ENCODE results near the gene CLDN4.
"Not testable (repeated sequence)": the region's sequence is repeated elsewhere in the genome, so short reads cannot be mapped to it uniquely, and the experiment has no call there.

CLDN4 gene

DNA sequence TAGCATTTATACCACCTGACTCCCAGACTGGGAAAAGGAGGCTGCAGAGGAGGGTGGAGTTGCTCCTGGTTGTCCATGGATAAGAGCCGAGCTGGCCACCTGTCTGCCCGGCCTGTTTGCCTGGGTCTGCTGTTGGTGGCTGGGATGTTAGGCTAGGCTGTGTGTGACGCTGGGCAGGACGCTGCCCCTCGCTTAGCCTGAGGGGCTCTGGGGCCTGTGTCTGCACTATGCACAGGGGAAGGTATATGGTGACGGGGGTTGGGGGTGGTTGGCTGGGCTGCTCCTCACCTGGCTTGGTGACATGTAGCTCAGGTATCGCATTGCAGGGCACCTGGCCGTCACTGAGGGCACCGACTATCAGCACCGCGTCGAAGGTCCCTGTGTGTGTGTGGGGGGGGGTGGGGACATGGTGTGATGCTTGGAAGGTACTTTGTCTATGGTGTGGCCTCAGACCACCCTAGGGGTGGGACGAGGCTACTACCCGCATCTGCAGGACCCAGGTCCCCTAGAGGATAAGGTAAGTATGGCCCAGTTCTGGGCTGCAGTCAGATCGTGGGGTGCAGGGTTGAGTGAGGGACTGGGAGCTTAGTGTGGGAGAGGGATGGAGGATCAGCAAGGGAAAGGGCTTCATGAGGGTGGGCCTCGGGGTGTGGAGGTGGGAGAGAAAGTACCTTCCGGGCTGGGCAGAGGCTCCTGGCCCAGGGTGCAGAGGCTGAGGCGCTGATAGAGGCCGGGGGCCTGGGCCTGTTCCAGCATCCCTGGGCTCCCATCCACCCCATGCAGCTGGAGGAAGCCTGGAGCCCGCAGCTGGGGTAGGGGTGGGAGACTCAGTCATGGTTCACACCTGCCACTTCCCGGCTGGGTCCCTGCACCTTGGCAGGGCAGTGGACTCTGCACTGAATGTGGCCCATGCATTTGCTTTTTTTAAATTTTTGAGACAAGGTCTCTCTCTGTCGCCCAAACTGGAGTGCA lies 9.2 kb downstream of the CLDN4 start:
- in situ Hi-C loops (cut with MboI; ENCODE audit: low pct_unique_long_range_greater_than_20kb, low sequenced_read_pairs), result no loop called here

GRCh38 chr7:73840715-73841379 lies 10.1 kb downstream of the CLDN4 start:
- in situ Hi-C loops (cut with MboI; ENCODE audit: low pct_unique_long_range_greater_than_20kb, low sequenced_read_pairs), result no loop called here

More for the DNA sequence above, 9.2 kb downstream of the CLDN4 start:
- no peak for DNase-seq

DNA sequence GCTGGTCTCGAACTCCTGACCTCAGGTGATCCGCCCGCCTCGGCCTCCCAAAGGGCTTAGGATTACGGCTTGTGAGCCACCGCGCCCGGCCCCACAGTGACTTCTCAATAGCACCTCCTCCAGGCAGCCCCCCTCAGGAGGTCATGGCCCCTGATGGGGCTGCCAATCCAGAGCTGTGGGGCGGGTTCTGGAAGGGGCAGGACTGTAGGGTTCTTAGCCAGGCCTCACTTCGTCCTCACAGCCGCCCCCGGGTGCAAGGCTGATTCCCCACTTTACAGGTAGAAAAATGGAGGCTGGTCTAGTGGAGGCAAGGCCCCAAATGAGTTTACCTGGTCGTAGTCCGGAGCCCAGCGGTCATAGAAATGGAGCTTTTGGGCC lies 10.9 kb downstream of the CLDN4 start:
- in situ Hi-C loops (cut with MboI; ENCODE audit: low pct_unique_long_range_greater_than_20kb, low sequenced_read_pairs), result no loop called here
- DNase-seq, result no peak

More at GRCh38 chr7:73840715-73841379, 10.1 kb downstream of the CLDN4 start:
- no peak for DNase-seq

GRCh38 chr7:73842067-73842976 lies 11.5 kb downstream of the CLDN4 start, which contains the start of gene METTL27:
Gene METTL27, minus strand, starts transcription at chr7:73842516. Its CDS starts 376 bp downstream, at chr7:73842140.
- DNase-seq, result peak; percentile 94
- in situ Hi-C loops (cut with MboI; ENCODE audit: low pct_unique_long_range_greater_than_20kb, low sequenced_read_pairs), result no loop called here

DNA sequence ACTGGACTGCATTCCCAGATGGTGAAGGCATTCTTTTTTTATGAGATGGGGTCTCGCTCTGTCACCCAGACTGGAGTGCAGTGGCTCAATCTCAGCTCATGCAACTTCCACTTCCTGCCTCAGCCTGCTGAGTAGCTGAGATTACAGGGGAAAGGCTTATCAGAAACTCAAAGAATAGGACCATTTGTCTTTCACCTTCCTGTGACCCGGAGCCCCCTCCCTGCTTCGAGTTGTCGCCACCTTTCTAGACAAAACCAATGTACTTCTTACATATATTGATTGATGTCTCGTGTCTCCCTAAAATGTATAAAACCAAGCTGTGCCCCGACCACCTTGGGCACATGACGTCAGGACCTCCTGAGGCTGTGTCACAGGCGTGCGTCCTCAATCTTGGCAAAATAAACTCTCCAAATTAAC lies 13.3 kb downstream of the CLDN4 start:
- in situ Hi-C loops (cut with MboI; ENCODE audit: low pct_unique_long_range_greater_than_20kb, low sequenced_read_pairs), result no loop called here
- DNase-seq, result no peak

GRCh38 chr7:73844848-73845460 lies 14.2 kb downstream of the CLDN4 start:
- in situ Hi-C loops (cut with MboI; ENCODE audit: low pct_unique_long_range_greater_than_20kb, low sequenced_read_pairs), result no loop called here
- no peak for DNase-seq

- in situ Hi-C loops (cut with MboI; ENCODE audit: low pct_unique_long_range_greater_than_20kb, low sequenced_read_pairs); DNase-seq: not testable (repeated sequence)
Measured at GRCh38 chr7:73845701-73846195, 15.0 kb downstream of the CLDN4 start.

DNA sequence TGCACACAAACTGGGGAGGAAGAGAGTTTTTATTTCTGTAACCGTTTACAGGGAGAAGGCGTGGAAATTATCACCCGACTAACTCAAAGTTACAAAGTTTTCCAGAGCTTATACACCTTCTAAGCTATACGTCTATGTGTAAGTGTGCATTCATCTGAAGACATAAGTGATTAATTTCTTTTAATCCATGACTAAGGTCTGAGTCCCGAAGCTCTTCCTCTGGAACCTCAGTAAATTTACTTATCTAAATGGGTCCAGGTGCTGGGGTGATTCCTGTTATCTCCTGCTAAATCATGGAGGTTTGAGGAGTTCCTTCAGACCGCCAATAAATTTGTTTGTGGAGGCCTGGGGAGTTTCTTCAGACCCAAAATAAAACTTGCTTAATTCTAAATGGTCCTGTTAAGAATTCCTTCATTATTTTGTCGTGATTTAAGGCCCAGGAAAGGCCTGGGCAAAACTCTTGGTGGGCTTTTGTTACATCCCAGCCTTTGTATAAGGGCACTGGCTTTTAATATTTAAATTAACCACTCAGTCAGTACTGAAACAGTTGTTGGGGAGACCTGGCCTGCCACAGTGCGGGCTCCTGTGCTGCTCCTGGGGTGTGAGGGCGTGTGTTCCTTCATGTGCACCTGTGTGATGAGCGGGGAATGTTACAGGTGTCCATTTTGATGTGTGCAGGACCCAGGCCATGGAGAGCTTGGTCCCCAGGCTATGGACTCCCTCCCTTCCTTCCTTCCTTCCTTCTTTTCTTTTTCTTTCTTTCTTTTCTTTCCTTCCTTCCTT lies 17.3 kb downstream of the CLDN4 start:
- DNase-seq, result no peak
- in situ Hi-C loops (cut with MboI; ENCODE audit: low pct_unique_long_range_greater_than_20kb, low sequenced_read_pairs), result no loop called here

DNA sequence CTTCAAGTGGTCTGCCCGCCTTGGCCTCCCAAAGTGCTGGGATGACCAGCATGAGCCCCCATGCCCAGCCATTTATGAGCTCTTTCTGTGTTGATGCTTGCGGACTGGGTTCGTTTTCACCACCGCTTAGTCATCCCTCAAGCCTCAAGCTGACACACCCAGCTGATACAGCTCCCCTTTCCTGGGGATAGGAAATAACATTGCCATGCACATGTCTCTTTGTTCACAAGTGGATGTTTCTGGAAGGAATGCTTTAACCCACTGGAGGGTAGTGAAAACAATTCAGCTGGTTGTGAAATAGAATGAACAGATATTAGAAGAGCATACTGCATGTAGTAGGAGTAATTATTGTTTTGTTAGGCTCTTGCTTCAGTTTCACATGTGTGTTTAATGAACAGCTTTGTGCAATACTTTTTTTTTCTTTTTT lies 20.0 kb downstream of the CLDN4 start:
- DNase-seq, result no peak
- in situ Hi-C loops (cut with MboI; ENCODE audit: low pct_unique_long_range_greater_than_20kb, low sequenced_read_pairs), result loop anchor here (25.0 kb wide), 1 partner anchor 337 kb away; no protein-coding TSS in a partner anchor

GRCh38 chr7:73851410-73852338 lies 20.9 kb downstream of the CLDN4 start:
- DNase-seq, result peak; percentile 78
- in situ Hi-C loops (cut with MboI; ENCODE audit: low pct_unique_long_range_greater_than_20kb, low sequenced_read_pairs), result loop anchor here (25.0 kb wide), 1 partner anchor 336 kb away; no protein-coding TSS in a partner anchor

GRCh38 chr7:73852500-73852899 lies 21.7 kb downstream of the CLDN4 start:
- no peak for DNase-seq
- in situ Hi-C loops (cut with MboI; ENCODE audit: low pct_unique_long_range_greater_than_20kb, low sequenced_read_pairs), result loop anchor here (25.0 kb wide), 1 partner anchor 335 kb away; no protein-coding TSS in a partner anchor

GRCh38 chr7:73856941-73857340 lies 26.1 kb downstream of the CLDN4 start:
- in situ Hi-C loops (cut with MboI; ENCODE audit: low pct_unique_long_range_greater_than_20kb, low sequenced_read_pairs), result loop anchor here (25.0 kb wide), 1 partner anchor 330 kb away; no protein-coding TSS in a partner anchor
- no peak for DNase-seq

- in situ Hi-C loops (cut with MboI; ENCODE audit: low pct_unique_long_range_greater_than_20kb, low sequenced_read_pairs), result loop anchor here (25.0 kb wide), 1 partner anchor 328 kb away; no protein-coding TSS in a partner anchor
Measured at GRCh38 chr7:73858807-73859206, 28.0 kb downstream of the CLDN4 start.

GRCh38 chr7:73860859-73861258 lies 30.1 kb downstream of the CLDN4 start, which contains the start of gene TMEM270:
Gene TMEM270, plus strand, starts transcription at chr7:73861159. Its CDS starts 36 bp downstream, at chr7:73861195.
- no peak for DNase-seq
- in situ Hi-C loops (cut with MboI; ENCODE audit: low pct_unique_long_range_greater_than_20kb, low sequenced_read_pairs), result loop anchor here (25.0 kb wide), 1 partner anchor 326 kb away; no protein-coding TSS in a partner anchor

More at GRCh38 chr7:73858807-73859206, 28.0 kb downstream of the CLDN4 start:
- no peak for DNase-seq

- in situ Hi-C loops (cut with MboI; ENCODE audit: low pct_unique_long_range_greater_than_20kb, low sequenced_read_pairs), result loop anchor here (25.0 kb wide), 1 partner anchor 326 kb away; no protein-coding TSS in a partner anchor
Measured at GRCh38 chr7:73861305-73861704, 30.5 kb downstream of the CLDN4 start.

More at GRCh38 chr7:73861305-73861704, 30.5 kb downstream of the CLDN4 start:
- no peak for DNase-seq
